Measurements from ENCODE around the gene TACC2. TPM values are rescaled to one million over a fixed set of nuclear protein-coding genes. Genes with fewer than 3 reads are reported as not detected.

Gene TACC2
- total RNA-seq, 1 donor from 2014 or later: 10.7 TPM

DNA sequence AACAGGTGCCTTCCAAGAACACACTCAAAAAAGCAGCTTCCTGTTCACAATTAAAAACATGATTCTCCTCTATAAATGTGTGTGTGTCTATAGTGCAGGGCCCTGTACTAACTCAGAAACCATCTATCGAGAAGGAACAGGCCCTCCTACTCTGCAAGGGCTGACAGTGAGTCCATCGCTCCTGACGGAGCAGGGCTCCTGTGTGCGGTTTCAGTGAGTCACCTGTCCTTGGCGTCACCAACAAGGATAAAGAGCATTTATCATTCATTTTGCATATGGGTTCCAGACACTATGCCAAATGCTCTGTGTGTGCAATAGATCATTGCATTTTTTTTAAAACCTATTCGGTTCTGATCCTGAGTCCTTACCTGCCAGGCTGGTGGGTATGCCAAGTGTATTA is 63.7 kb downstream of the TACC2 start:
- no peak overlapping the region for H3K4me3 ChIP-seq
- peaks cover 13% of the 10 kb centered on the region for H3K4me1 ChIP-seq
- peaks cover 8% of the 10 kb centered on the region for H3F3A ChIP-seq (ENCODE audit: low read depth)
- H3K27ac ChIP-seq: no peak overlapping the region
- no peak overlapping the region for H2AFZ ChIP-seq (replicated peaks)
- Mint-ChIP-seq H3K4me1 (peaks cover 42% of the 10 kb centered on the region), H3K36me3 (peaks cover 17% of the 10 kb centered on the region), H3K9me3 (peaks cover 10% of the 10 kb centered on the region), H3K27me3 (ENCODE audit: insufficient read depth, low read depth) (peaks cover 2% of the 10 kb centered on the region), H3K27ac (peak overlapping the region; percentile 32), H3K4me3 (no peak overlapping the region)
- TF ChIP-seq EZH2 (IDR thresholded peaks at IDR 0.05) (no peak), EZH2phosphoT487 (IDR thresholded peaks at IDR 0.05) (no peak)
- TF ChIP-seq, protein P1, sequence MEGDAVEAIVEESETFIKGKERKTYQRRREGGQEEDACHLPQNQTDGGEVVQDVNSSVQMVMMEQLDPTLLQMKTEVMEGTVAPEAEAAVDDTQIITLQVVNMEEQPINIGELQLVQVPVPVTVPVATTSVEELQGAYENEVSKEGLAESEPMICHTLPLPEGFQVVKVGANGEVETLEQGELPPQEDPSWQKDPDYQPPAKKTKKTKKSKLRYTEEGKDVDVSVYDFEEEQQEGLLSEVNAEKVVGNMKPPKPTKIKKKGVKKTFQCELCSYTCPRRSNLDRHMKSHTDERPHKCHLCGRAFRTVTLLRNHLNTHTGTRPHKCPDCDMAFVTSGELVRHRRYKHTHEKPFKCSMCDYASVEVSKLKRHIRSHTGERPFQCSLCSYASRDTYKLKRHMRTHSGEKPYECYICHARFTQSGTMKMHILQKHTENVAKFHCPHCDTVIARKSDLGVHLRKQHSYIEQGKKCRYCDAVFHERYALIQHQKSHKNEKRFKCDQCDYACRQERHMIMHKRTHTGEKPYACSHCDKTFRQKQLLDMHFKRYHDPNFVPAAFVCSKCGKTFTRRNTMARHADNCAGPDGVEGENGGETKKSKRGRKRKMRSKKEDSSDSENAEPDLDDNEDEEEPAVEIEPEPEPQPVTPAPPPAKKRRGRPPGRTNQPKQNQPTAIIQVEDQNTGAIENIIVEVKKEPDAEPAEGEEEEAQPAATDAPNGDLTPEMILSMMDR (IDR thresholded peaks at IDR 0.05): no peak
- H3K9ac ChIP-seq: no peak overlapping the region
- H3K36me3 ChIP-seq: no peaks in the 10 kb centered on the region
- peaks cover 5% of the 10 kb centered on the region for H4K20me1 ChIP-seq (ENCODE audit: low read depth)
- H3K79me2 ChIP-seq (ENCODE audit: low read depth): no peaks in the 10 kb centered on the region
- H3K4me2 ChIP-seq: no peak overlapping the region
- no peaks in the 10 kb centered on the region for H3K9me3 ChIP-seq (ENCODE audit: low read depth)
- no peak for DNase-seq (ENCODE audit: low spot score)
- H3K27me3 ChIP-seq: no peaks in the 10 kb centered on the region

DNA sequence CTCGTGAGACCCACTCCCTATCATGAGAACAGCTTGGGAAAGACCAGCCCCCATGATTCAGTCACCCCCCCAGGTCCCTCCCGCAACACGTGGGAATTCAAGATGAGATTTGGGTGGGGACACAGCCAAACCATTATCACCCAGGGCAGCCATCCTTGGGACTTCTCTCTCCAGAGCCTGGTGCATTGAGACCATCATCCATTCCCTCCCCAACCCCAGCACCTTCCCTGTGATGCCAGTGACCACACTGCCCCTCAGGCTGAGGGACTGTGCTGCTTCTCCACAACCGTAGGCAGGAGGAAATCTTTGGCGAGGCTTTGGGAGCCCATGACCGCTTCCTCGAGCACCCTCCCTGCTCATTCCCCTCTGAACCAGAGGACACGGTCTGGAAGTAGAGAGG is 64.4 kb downstream of the TACC2 start:
- H3K9me3 ChIP-seq (ENCODE audit: low read depth): no peaks in the 10 kb centered on the region
- H3K79me2 ChIP-seq (ENCODE audit: low read depth): no peaks in the 10 kb centered on the region
- Mint-ChIP-seq H3K36me3 (peaks cover 19% of the 10 kb centered on the region), H3K4me1 (peaks cover 38% of the 10 kb centered on the region), H3K9me3 (peaks cover 10% of the 10 kb centered on the region), H3K27ac (no peak overlapping the region), H3K4me3 (no peak overlapping the region), H3K27me3 (ENCODE audit: insufficient read depth, low read depth) (peaks cover 2% of the 10 kb centered on the region)
- no peaks in the 10 kb centered on the region for H3K27me3 ChIP-seq
- TF ChIP-seq EZH2 (IDR thresholded peaks at IDR 0.05) (no peak), EZH2phosphoT487 (IDR thresholded peaks at IDR 0.05) (no peak)
- TF ChIP-seq, protein P1 (IDR thresholded peaks at IDR 0.05): no peak
- H3K4me1 ChIP-seq: peaks cover 13% of the 10 kb centered on the region
- H3K4me2 ChIP-seq: no peak overlapping the region
- no peak overlapping the region for H3K9ac ChIP-seq
- peaks cover 8% of the 10 kb centered on the region for H3F3A ChIP-seq (ENCODE audit: low read depth)
- peaks cover 5% of the 10 kb centered on the region for H4K20me1 ChIP-seq (ENCODE audit: low read depth)
- DNase-seq (ENCODE audit: low spot score): no peak
- H3K36me3 ChIP-seq: no peaks in the 10 kb centered on the region
- H2AFZ ChIP-seq (replicated peaks): no peak overlapping the region
- no peak overlapping the region for H3K27ac ChIP-seq
- H3K4me3 ChIP-seq: no peak overlapping the region

DNA sequence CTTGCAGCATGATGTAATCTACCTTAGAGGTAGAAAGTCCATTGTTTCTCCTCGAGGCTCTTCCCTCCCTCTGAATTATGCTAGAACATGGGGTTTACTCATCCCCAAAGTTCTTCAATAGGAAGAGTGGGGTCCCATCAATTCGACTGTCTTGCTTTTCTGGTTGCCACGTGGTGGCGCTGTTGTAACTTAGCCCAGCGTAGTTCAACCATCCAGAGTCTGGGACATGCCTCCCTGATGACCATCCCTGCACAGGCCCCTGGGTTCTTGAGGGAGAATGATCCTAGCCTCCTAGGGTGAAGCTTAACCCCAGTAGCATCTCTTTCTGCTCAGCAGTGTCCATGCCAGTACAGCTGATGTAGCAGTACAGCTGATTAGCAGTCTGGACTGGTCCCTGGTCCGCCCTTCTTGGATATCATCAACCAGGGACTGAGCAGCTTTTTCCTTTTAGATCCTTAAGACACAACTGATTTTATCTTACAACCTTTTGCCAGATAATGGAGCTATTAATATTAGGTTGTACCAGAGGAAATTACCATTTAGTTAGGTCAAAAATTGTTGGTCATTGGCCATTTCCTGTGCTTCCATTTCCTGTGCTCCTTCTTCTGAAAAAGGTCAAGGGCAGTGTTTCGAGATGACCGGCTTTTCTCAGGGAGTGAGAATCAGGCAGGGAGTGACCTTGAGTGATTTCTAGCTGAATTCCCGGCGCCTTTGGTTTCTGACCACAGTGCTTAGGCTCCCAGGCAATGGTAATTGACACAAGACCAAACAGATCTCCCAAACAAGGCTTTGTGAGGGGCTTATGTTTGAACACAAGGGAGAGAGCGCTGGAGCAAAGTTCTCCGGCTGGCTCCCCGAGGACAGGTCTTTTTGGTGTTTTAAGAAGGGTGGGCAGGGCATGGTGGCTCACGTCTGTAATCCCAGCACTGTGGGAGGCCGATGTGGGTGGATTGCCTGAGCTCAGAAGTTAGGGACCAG is 65.4 kb downstream of the TACC2 start:
- peaks cover 15% of the 10 kb centered on the region for H3K4me1 ChIP-seq
- no peak overlapping the region for H2AFZ ChIP-seq (replicated peaks)
- peaks cover 34% of the 10 kb centered on the region for H3K4me1 Mint-ChIP-seq
- H3K27ac ChIP-seq: no peak overlapping the region
- H3K9me3 Mint-ChIP-seq: peaks cover 10% of the 10 kb centered on the region
- H4K20me1 ChIP-seq (ENCODE audit: low read depth): peaks cover 5% of the 10 kb centered on the region
- H3K4me3 ChIP-seq: no peak overlapping the region
- H3K9ac ChIP-seq: no peak overlapping the region
- no peaks in the 10 kb centered on the region for H3K27me3 ChIP-seq
- peak; percentile 75 for DNase-seq (ENCODE audit: low spot score)
- H3K4me2 ChIP-seq: no peak overlapping the region
- no peak for TF ChIP-seq EZH2phosphoT487 (IDR thresholded peaks at IDR 0.05)
- TF ChIP-seq, protein P1 (IDR thresholded peaks at IDR 0.05): peak; percentile 84
- H3F3A ChIP-seq (ENCODE audit: low read depth): peaks cover 8% of the 10 kb centered on the region
- H3K4me3 Mint-ChIP-seq: no peak overlapping the region
- peaks cover 19% of the 10 kb centered on the region for H3K36me3 Mint-ChIP-seq
- no peaks in the 10 kb centered on the region for H3K79me2 ChIP-seq (ENCODE audit: low read depth)
- H3K9me3 ChIP-seq (ENCODE audit: low read depth): no peaks in the 10 kb centered on the region
- H3K36me3 ChIP-seq: no peaks in the 10 kb centered on the region
- H3K27ac Mint-ChIP-seq: no peak overlapping the region
- peaks cover 6% of the 10 kb centered on the region for H3K27me3 Mint-ChIP-seq (ENCODE audit: insufficient read depth, low read depth)
